Smooth muscle cell (in vitro differentiated cells): Measurements from ENCODE around the gene INPP5A. TPM values are rescaled to one million over a fixed set of nuclear protein-coding genes. Genes with fewer than 3 reads are reported as not detected.

Experiments used
- DNase-seq: peaks from one replicate; lab custom pipeline; 2025; ENCODE audit not compliant: unreplicated experiment; lab: John Stamatoyannopoulos, UW
- H2AFZ ChIP-seq: fragments of 200-600 bp; sonication (generic); 2 replicates; pipeline ENCODE4 v1.6.0; 2016; ENCODE audit warnings: antibody characterized with exemption, low read depth, mild to moderate bottlenecking
- H3F3A ChIP-seq: fragments of 200-600 bp; sonication (generic); 2 replicates; pipeline ENCODE4 v1.6.0; 2017; ENCODE audit warnings: antibody characterized with exemption, low read depth
- H3K27ac ChIP-seq: fragments of 200-600 bp; sonication (generic); 2 replicates; pipeline ENCODE4 v1.5.1; 2016; ENCODE audit warnings: low read depth, mild to moderate bottlenecking
- H3K27me3 ChIP-seq: fragments of 200-600 bp; sonication (generic); 2 replicates; pipeline ENCODE4 v1.6.1; 2016; ENCODE audit warnings: low read depth, mild to moderate bottlenecking
- H3K36me3 ChIP-seq: fragments of 200-600 bp; sonication (generic); 2 replicates; pipeline ENCODE4 v1.5.1; 2016; ENCODE audit warnings: low read depth
- H3K4me1 ChIP-seq: fragments of 200-600 bp; sonication (generic); 2 replicates; pipeline ENCODE4 v1.5.1; 2016; ENCODE audit warnings: low read depth
- H3K4me2 ChIP-seq: fragments of 200-600 bp; sonication (generic); 2 replicates; pipeline ENCODE4 v1.6.0; 2016; ENCODE audit warnings: mild to moderate bottlenecking
- H3K4me3 ChIP-seq: fragments of 200-600 bp; sonication (generic); 2 replicates; pipeline ENCODE4 v1.5.1; 2016; ENCODE audit warnings: mild to moderate bottlenecking
- H3K79me2 ChIP-seq: fragments of 200-600 bp; sonication (generic); 2 replicates; pipeline ENCODE4 v1.6.0; 2016; ENCODE audit warnings: low read depth, mild to moderate bottlenecking
- H3K9ac ChIP-seq: fragments of 200-600 bp; sonication (generic); 2 replicates; pipeline ENCODE4 v1.6.0; 2016; ENCODE audit warnings: low read depth
- H3K9me3 ChIP-seq: fragments of 200-600 bp; sonication (generic); replicated peaks from 2 replicates; pipeline ENCODE4 v1.5.1; 2016; ENCODE audit warnings: low read depth
- H4K20me1 ChIP-seq: fragments of 200-600 bp; sonication (generic); 2 replicates; pipeline ENCODE4 v1.6.0; 2016; ENCODE audit warnings: low read depth
- WGBS: methylation state at CpG from one replicate; pipeline ENCODE4 v1.1.7; 2016; ENCODE audit warnings: low lambda C conversion rate; 5-methylcytosine and 5-hydroxymethylcytosine counted together
- polyA plus RNA-seq: library from polyadenylated mRNA; unstranded; fragments of >200 nt; fragmentation: Nextera tagmentation; extraction: Ambion mirVana; gene quantifications from 2 replicates; pipeline ENCODE4 v1.2.1, GENCODE V29; 2016
- total RNA-seq: library from RNA; depleted of rRNA; stranded (reverse); fragments of >200 nt; gene quantifications from 2 replicates; pipeline ENCODE4 v1.2.3, GENCODE V29; 2014
- TF ChIP-seq, protein P1 (sequence below): fragments of 200-600 bp; sonication (generic); IDR thresholded peaks from 2 replicates; pipeline ENCODE4 v1.5.1; 2017; ENCODE audit warnings: borderline replicate concordance, mild to moderate bottlenecking, antibody characterized with exemption; ENCODE audit not compliant: insufficient read depth, poor library complexity, severe bottlenecking

Gene INPP5A
- total and polyA plus RNA-seq, 2 experiments from 2014 or later: 48.0 to 55.9 TPM

DNA sequence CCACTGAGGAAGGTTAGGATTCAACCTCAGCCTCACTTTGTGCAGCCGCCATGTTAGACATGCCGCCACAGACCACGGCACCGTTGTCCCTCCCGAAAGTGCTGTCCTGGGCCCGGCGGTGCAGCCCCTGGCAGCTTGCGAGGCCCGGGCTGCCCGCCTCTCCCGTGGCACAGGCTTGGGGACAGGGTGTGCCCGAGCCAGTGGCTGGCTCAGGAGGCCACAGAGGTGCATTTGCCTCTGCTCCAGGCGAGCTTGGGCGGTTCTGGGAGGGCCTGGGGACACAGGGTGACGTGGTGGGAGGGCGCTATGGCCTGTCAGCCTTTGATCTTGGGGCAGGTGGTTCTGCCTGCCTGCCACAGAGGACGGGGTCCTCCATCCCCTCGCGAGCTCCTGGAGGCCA lies 207.3 kb downstream of the INPP5A start:
- Histone ChIP-seq H2AFZ (no peak overlapping the region), H3K9me3 (no peaks in the 10 kb centered on the region), H3F3A (no peaks in the 10 kb centered on the region), H3K4me3 (no peak overlapping the region), H3K4me2 (no peak overlapping the region), H3K79me2 (no peaks in the 10 kb centered on the region), H3K36me3 (no peaks in the 10 kb centered on the region), H3K27ac (no peak overlapping the region), H3K9ac (no peak overlapping the region), H3K27me3 (no peaks in the 10 kb centered on the region), H3K4me1 (peaks cover 30% of the 10 kb centered on the region), H4K20me1 (peaks cover 69% of the 10 kb centered on the region)
- 95% methylated on average over 19 of the region's 19 CpGs for WGBS
- TF ChIP-seq, protein P1, sequence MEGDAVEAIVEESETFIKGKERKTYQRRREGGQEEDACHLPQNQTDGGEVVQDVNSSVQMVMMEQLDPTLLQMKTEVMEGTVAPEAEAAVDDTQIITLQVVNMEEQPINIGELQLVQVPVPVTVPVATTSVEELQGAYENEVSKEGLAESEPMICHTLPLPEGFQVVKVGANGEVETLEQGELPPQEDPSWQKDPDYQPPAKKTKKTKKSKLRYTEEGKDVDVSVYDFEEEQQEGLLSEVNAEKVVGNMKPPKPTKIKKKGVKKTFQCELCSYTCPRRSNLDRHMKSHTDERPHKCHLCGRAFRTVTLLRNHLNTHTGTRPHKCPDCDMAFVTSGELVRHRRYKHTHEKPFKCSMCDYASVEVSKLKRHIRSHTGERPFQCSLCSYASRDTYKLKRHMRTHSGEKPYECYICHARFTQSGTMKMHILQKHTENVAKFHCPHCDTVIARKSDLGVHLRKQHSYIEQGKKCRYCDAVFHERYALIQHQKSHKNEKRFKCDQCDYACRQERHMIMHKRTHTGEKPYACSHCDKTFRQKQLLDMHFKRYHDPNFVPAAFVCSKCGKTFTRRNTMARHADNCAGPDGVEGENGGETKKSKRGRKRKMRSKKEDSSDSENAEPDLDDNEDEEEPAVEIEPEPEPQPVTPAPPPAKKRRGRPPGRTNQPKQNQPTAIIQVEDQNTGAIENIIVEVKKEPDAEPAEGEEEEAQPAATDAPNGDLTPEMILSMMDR: no peak
- no peak for DNase-seq

DNA sequence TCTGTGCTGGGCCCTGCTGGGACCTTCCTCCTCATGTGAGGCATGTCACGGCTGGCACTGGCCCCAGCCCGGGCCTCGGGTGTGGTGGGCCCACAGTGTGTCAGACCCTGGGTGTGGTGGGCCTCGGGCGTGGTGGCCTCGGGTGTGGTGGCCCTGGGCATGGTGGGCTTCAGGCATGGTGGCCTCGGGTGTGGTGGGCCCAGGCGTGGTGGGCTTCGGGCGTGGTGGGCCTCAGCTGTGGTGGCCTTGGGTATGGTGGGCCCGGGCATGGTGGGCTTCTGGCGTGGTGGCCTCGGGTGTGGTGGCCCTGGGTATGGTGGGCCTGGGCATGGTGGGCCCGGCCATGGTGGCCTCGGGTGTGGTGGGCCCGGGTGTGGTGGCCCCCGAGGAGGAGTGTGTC lies 207.9 kb downstream of the INPP5A start:
- Histone ChIP-seq H3K9me3 (no peaks in the 10 kb centered on the region), H4K20me1 (peaks cover 69% of the 10 kb centered on the region), H2AFZ (no peak overlapping the region), H3K4me3 (no peak overlapping the region), H3K9ac (no peak overlapping the region), H3K36me3 (no peaks in the 10 kb centered on the region), H3K27me3 (no peaks in the 10 kb centered on the region), H3K4me1 (peaks cover 30% of the 10 kb centered on the region), H3K79me2 (no peaks in the 10 kb centered on the region), H3F3A (no peaks in the 10 kb centered on the region), H3K27ac (no peak overlapping the region), H3K4me2 (no peak overlapping the region)
- no peak for DNase-seq
- 98% methylated on average over 9 of the region's 17 CpGs for WGBS
- TF ChIP-seq, protein P1: no peak

DNA sequence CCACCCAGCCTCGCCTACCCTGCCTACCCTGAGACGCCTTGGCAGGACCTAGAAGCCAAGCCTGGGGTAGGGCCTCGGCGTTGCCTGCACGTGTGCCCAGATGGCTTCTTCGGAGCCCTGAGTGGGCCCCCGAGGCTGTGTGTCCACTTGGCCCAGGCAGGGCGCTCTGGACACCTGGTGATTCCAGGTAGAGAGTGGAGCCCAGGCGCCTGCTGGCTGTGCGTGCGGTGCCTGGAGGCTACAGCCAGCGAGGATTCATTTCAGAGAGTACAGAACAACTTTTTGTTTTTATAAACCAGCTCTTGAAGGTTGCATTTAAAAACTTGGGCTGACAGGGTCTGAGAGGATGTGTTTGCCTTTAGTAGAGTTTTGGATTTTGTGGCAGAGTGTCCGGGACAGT lies 208.4 kb downstream of the INPP5A start:
- H3F3A ChIP-seq: no peaks in the 10 kb centered on the region
- no peaks in the 10 kb centered on the region for H3K9me3 ChIP-seq
- H3K79me2 ChIP-seq: no peaks in the 10 kb centered on the region
- H3K4me1 ChIP-seq: peaks cover 30% of the 10 kb centered on the region
- no peak overlapping the region for H3K27ac ChIP-seq
- 99% methylated on average over 13 of the region's 13 CpGs for WGBS
- TF ChIP-seq, protein P1: no peak
- H3K4me3 ChIP-seq: no peak overlapping the region
- H3K36me3 ChIP-seq: no peaks in the 10 kb centered on the region
- no peak overlapping the region for H2AFZ ChIP-seq
- H3K27me3 ChIP-seq: no peaks in the 10 kb centered on the region
- peaks cover 69% of the 10 kb centered on the region for H4K20me1 ChIP-seq
- H3K9ac ChIP-seq: no peak overlapping the region
- H3K4me2 ChIP-seq: no peak overlapping the region
- DNase-seq: no peak

DNA sequence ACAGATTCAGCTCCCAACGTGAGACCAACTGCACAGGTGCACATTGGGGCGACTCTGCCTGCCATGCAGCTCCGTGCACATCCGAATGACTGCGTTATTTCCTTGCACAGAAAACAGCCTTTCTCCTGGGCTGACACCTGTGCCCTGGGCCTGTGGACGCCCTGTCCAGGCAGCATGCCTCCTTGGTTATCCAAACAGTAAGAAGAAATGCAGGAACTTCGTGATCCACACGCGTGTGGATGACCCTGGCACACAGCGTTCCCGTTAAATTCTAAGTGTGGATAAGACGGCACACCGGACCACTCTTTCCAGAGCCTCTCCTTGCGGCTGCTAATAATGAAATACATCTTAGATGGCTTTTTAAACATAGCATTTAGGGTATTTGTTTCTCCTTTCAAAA lies 208.8 kb downstream of the INPP5A start:
- no peaks in the 10 kb centered on the region for H3K27me3 ChIP-seq
- H4K20me1 ChIP-seq: peaks cover 69% of the 10 kb centered on the region
- H3K4me3 ChIP-seq: no peak overlapping the region
- H3K9ac ChIP-seq: no peak overlapping the region
- DNase-seq: no peak
- H3K36me3 ChIP-seq: no peaks in the 10 kb centered on the region
- H3K4me2 ChIP-seq: no peak overlapping the region
- no peaks in the 10 kb centered on the region for H3K79me2 ChIP-seq
- no peak overlapping the region for H2AFZ ChIP-seq
- WGBS: 95% methylated on average over 14 of the region's 14 CpGs
- no peaks in the 10 kb centered on the region for H3K9me3 ChIP-seq
- H3F3A ChIP-seq: no peaks in the 10 kb centered on the region
- TF ChIP-seq, protein P1: no peak
- H3K4me1 ChIP-seq: peaks cover 30% of the 10 kb centered on the region
- no peak overlapping the region for H3K27ac ChIP-seq
